GM12878 (cell line): ENCODE data around the gene SCRT2. TPM values are rescaled to one million over a fixed set of nuclear protein-coding genes. Genes with fewer than 3 reads are reported as not detected.

Experiments used
- ATAC-seq: fragments of 200-7000 bp; cut with Tn5 transposase; 3 replicates; pipeline ENCODE4 v1.9.1; 2020; ENCODE audit warnings: mild to moderate bottlenecking, moderate library complexity
- BruUV-seq: library from RNA; stranded (reverse); fragments of 400-500 nt; replicated peaks from 2 replicates; lab custom pipeline; 2021; lab: Mats Ljungman, UMichigan
- CTCF ChIA-PET: fragments of 300-600 bp; sonication (Branson Sonifier 250); formaldehyde crosslinking; extraction: SDS; loops from one replicate; lab custom pipeline; 2021; ENCODE audit warnings: inconsistent platforms; lab: Yijun Ruan, JAX
- POLR2A ChIA-PET: fragments of 350-600 bp; formaldehyde crosslinking; extraction: SDS; loops from one replicate; lab custom pipeline; 2021; ENCODE audit warnings: inconsistent platforms; lab: Charles Lee
- RAD21 ChIA-PET: fragments of 300-600 bp; sonication (Branson Sonifier 250); formaldehyde crosslinking; loops from one replicate; lab custom pipeline; 2023; ENCODE audit warnings: antibody characterized with exemption; ENCODE audit not compliant: unreplicated experiment; lab: Charles Lee
- SMC1A ChIA-PET: fragments of 300-600 bp; sonication (Branson Sonifier 250); formaldehyde crosslinking; loops from one replicate; lab custom pipeline; 2023; ENCODE audit not compliant: unreplicated experiment, uncharacterized antibody; lab: Charles Lee
- DNase-seq: peaks from one replicate; pipeline ENCODE4 v3.0.0-alpha.2; 2011; ENCODE audit warnings: low read depth, low spot score
- FAIRE-seq: peaks from 3 replicates; lab custom pipeline; 2011; peaks lifted over from hg19 to GRCh38; lab: Jason Lieb, UNC
- H2AFZ ChIP-seq: 2 replicates; pipeline ENCODE4 v1.6.0; 2011; ENCODE audit warnings: low read depth, low read length, control low read depth; ENCODE audit not compliant: control insufficient read depth
- H3K27ac ChIP-seq: 2 replicates; pipeline ENCODE4 v1.5.1; 2011; ENCODE audit warnings: control low read depth; ENCODE audit not compliant: control insufficient read depth, insufficient read depth
- H3K27me3 ChIP-seq, 2 experiments: replicated peaks in 1 of 2; 2 replicates each; pipeline versions ENCODE4 v1.6.0 to v1.6.1; 2011; ENCODE audit warnings: low read length in 1 of 2; ENCODE audit not compliant: control insufficient read depth in 2 of 2, insufficient read depth in 2 of 2
- H3K36me3 ChIP-seq, 2 experiments: 2 replicates each; pipeline ENCODE4 v1.5.1; 2011; ENCODE audit warnings: low read length in 1 of 2; ENCODE audit not compliant: control insufficient read depth in 2 of 2, insufficient read depth in 2 of 2
- H3K4me1 ChIP-seq: 2 replicates; pipeline ENCODE4 v1.6.1; 2011; ENCODE audit warnings: mild to moderate bottlenecking, low read length, moderate library complexity, mixed read lengths; ENCODE audit not compliant: control insufficient read depth, insufficient read depth
- H3K4me2 ChIP-seq: 2 replicates; pipeline ENCODE4 v1.6.0; 2011; ENCODE audit warnings: control low read depth; ENCODE audit not compliant: control insufficient read depth, insufficient read depth
- H3K4me3 ChIP-seq: fragments of 200-600 bp; sonication (generic); 2 replicates; pipeline ENCODE4 v1.5.1; 2016
- H3K79me2 ChIP-seq: 2 replicates; pipeline ENCODE4 v1.6.0; 2011; ENCODE audit warnings: low read length; ENCODE audit not compliant: control insufficient read depth, insufficient read depth
- H3K9ac ChIP-seq: 2 replicates; pipeline ENCODE4 v1.8.0; 2011; ENCODE audit warnings: low read length, control low read depth, mixed read lengths; ENCODE audit not compliant: control insufficient read depth, insufficient read depth
- H3K9me3 ChIP-seq: replicated peaks from 3 replicates; pipeline ENCODE4 v1.5.1; 2011; ENCODE audit warnings: mild to moderate bottlenecking, low read length; ENCODE audit not compliant: control insufficient read depth, insufficient read depth
- H4K20me1 ChIP-seq: 2 replicates; pipeline ENCODE4 v1.6.0; 2011; ENCODE audit not compliant: control insufficient read depth, insufficient read depth
- ATF7 ChIP-seq: fragments of 450-650 bp; IDR thresholded peaks from 2 replicates; pipeline ENCODE4 v1.6.1; 2016; ENCODE audit warnings: low read depth, mild to moderate bottlenecking
- BACH1 ChIP-seq: fragments of 450-650 bp; IDR thresholded peaks from 2 replicates; pipeline ENCODE4 v1.6.1; 2017; ENCODE audit warnings: mild to moderate bottlenecking, borderline replicate concordance
- BCL11A ChIP-seq: IDR thresholded peaks from 2 replicates; pipeline ENCODE4 v1.6.1; 2011; ENCODE audit warnings: low read depth, low read length
- EGR1 ChIP-seq, 2 experiments: IDR thresholded peaks; 1 replicate in 1 of 2; 2 replicates in 1 of 2; pipeline ENCODE4 v1.6.1; 2011 to 2012; ENCODE audit warnings: low read depth in 2 of 2, low read length in 2 of 2, borderline replicate concordance in 1 of 2, mild to moderate bottlenecking in 1 of 2, moderate library complexity in 1 of 2
- JUND ChIP-seq: IDR thresholded peaks from 2 replicates; pipeline ENCODE4 v1.6.1; 2012; ENCODE audit warnings: low read depth, mild to moderate bottlenecking, low read length, improper control_type of control experiment, moderate library complexity
- MTA3 ChIP-seq: IDR thresholded peaks from 2 replicates; pipeline ENCODE4 v1.6.1; 2012; ENCODE audit warnings: low read length, inconsistent platforms, borderline replicate concordance
- MYC ChIP-seq: IDR thresholded peaks from 2 replicates; pipeline ENCODE4 v1.6.1; 2011; ENCODE audit warnings: mild to moderate bottlenecking, low read length, moderate library complexity, inconsistent platforms; ENCODE audit not compliant: insufficient read depth, insufficient replicate concordance, insufficient read length, severe bottlenecking
- NR2C2 ChIP-seq: IDR thresholded peaks from 2 replicates; pipeline ENCODE4 v1.6.1; 2011; ENCODE audit warnings: borderline replicate concordance, low read depth; ENCODE audit not compliant: control insufficient read depth, insufficient read length
- RELB ChIP-seq: fragments of 450-650 bp; IDR thresholded peaks from 2 replicates; pipeline ENCODE4 v1.6.1; 2017; ENCODE audit warnings: low read depth, mild to moderate bottlenecking, moderate library complexity
- WGBS: methylation state at CpG from one replicate; pipeline ENCODE4 v1.1.6; 2016; ENCODE audit warnings: low lambda C conversion rate; ENCODE audit not compliant: insufficient replicate concordance, insufficient coverage; ENCODE audit errors: missing lambda C conversion rate; 5-methylcytosine and 5-hydroxymethylcytosine counted together
- in situ Hi-C: fragments of 300-500 bp; cut with MboI; formaldehyde crosslinking; loops from 9 replicates; pipeline ENCODE4 v1.14.3; 2018; ENCODE audit warnings: mixed read lengths
- intact Hi-C: fragments of 100-400 bp; cut with micrococcal nuclease; formaldehyde crosslinking; loops from one replicate; pipeline ENCODE4 v1.14.2; 2022; ENCODE audit not compliant: unreplicated experiment
- polyA plus RNA-seq, 11 experiments: library from polyadenylated mRNA; depleted of rRNA in 4 of 11; unstranded in 6 of 11; stranded (reverse) in 5 of 11; fragments of >200 nt; fragmentation: Nextera tagmentation in 4 of 11; fragmentation: Illumina TruSeq in 1 of 11; extraction: Ambion mirVana in 4 of 11; extraction: Trizol in 1 of 11; gene quantifications; 1 replicate in 1 of 11; 2 replicates in 10 of 11; pipeline versions ENCODE4 v1.2.1 to v1.2.3, GENCODE V29; 2011 to 2016; ENCODE audit warnings: inconsistent platforms in 2 of 11, missing spikeins in 2 of 11, low read depth in 1 of 11
- total RNA-seq, 4 experiments: library from RNA; depleted of rRNA in 3 of 4; stranded (reverse); fragments of >200 nt in 3 of 4; fragmentation: Illumina TruSeq in 1 of 4; extraction: Trizol in 1 of 4; gene quantifications; 2 replicates each; pipeline versions ENCODE4 v1.2.1 to v1.2.3, GENCODE V29; 2013 to 2021

Gene SCRT2
- total and polyA plus RNA-seq, 10 of the 15 experiments (the other 5 are each of a cell fraction or from before 2014, with no cell fraction given) = not detected

GRCh38 chr20:661474-662270, 13.9 kb downstream of the SCRT2 start:
- ChIA-PET RAD21 (no interaction called here), SMC1A (no interaction called here)
- no peaks in the 10 kb centered on the region for H3K4me1 ChIP-seq
- intact Hi-C loops (no loop called here), in situ Hi-C loops (no loop called here)
- H3K4me3 ChIP-seq = no peak overlapping the region
- FAIRE-seq = no peak
- peaks cover 3 to 7% of the 10 kb centered on the region in 2 experiments; a peak in 3 of 4 replicates for H3K27me3 ChIP-seq
- TF ChIP-seq BCL11A (no peak), MTA3 (no peak), RELB (no peak), BACH1 (no peak), MYC (no peak), JUND (no peak), NR2C2 (no peak), ATF7 (no peak), EGR1 (IDR thresholded peaks at IDR 0.05; ENCODE audit: borderline replicate concordance in 1 of 2, low read depth in 2 of 2, low read length in 2 of 2) (no peak)
- TF ChIP-seq, all 136 proteins: peak for 0
- Histone ChIP-seq H2AFZ (no peak overlapping the region), H3K9me3 (no peaks in the 10 kb centered on the region), H3K27ac (no peak overlapping the region), H3K36me3 (no peaks in the 10 kb centered on the region), H4K20me1 (no peaks in the 10 kb centered on the region), H3K79me2 (no peaks in the 10 kb centered on the region), H3K9ac (no peak overlapping the region), H3K4me2 (no peak overlapping the region)
- 43% methylated on average over 25 of the region's 29 CpGs for WGBS
- no TSS peak for BruUV-seq
- ChIA-PET CTCF (interaction anchor here (1.2 to 1.8 kb wide), 2 partner anchors 8 to 77 kb away, joined by 3 to 4 read pairs; no protein-coding TSS in a partner anchor), POLR2A (no interaction called here)
- DNase-seq = no peak
- ATAC-seq = no peak
